ENCODE data around the gene SLC25A2.
A peak's percentile ranks its signal among the peaks of the same experiment; 100 is the strongest.
"Not testable (repeated sequence)": the region's sequence is repeated elsewhere in the genome, so short reads cannot be mapped to it uniquely, and the experiment has no call there.

The SLC25A2 gene
- total RNA-seq = 0.31 to 0.40 reads per million in 2 donors

- DNase-seq = no peak
Observed at GRCh38 chr5:141303756-141304155, at the start of gene SLC25A2. TSS of gene SLC25A2 (minus strand) at chr5:141304049. CDS start at chr5:141303865, 184 bp downstream.

- no peak for DNase-seq
Observed at GRCh38 chr5:141351591-141351990, 47.7 kb upstream of the SLC25A2 start.

DNA sequence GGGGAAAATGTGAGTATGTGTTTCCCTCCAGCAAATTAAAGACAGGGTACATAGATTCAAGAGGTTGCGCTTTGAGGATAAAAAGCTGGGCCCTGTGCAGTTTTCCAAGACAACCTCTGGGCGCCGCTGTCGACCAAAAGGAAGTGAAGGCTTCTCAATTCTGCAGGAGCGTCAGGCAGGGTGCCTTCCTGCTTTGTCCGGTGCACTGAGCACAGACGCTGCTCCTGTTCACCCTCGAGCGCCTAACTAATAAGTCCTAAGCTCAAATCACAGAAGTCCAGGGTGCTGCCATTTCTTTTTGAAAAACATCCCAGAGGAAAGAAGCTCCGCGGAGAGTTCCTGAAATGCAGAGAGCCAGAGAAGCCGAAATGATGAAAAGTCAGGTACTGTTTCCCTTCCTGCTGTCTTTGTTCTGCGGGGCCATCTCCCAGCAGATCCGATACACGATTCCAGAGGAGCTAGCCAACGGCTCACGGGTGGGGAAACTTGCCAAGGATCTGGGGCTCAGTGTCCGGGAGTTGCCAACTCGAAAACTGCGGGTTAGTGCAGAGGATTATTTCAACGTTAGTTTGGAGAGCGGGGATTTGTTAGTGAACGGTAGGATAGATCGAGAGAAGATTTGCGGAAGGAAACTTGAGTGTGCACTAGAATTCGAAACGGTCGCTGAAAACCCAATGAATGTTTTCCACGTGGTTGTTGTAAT, 46.2 kb upstream of the SLC25A2 start, which contains the start of gene PCDHGB1:
Gene PCDHGB1 (plus strand): TSS at position 183 of the 703 bp plus-strand sequence. CDS start 162 bp downstream, at position 345.
- DNase-seq = peak in 2 of 5 experiments; percentile 17 to 45

DNA sequence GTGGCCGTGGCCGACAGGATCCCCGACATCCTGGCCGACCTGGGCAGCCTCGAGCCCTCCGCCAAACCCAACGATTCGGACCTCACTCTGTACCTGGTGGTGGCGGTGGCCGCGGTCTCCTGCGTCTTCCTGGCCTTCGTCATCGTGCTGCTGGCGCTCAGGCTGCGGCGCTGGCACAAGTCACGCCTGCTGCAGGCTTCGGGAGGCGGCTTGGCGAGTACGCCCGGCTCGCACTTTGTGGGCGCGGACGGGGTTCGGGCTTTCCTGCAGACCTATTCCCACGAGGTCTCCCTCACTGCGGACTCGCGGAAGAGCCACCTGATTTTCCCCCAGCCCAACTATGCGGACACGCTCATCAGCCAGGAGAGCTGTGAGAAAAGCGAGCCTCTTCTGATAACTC, 42.2 kb upstream of the SLC25A2 start:
- DNase-seq = not testable (repeated sequence)

DNA sequence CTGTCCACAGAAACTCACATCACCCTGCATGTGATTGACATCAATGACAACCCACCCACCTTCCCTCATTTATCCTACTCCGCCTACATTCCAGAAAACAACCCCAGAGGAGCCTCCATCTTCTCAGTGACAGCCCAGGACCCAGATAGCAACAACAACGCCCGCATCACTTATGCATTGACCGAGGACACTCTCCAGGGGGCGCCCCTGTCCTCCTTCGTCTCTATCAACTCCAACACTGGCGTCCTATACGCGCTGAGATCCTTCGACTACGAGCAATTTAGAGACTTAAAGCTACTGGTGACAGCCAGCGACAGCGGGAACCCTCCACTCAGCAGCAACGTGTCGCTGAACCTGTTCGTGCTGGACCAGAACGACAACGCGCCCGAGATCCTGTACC, 41.5 kb upstream of the SLC25A2 start:
- no peak for DNase-seq

- no peak for DNase-seq
Observed at GRCh38 chr5:141343953-141344463, 40.2 kb upstream of the SLC25A2 start.

GRCh38 chr5:141343242-141343952, 39.5 kb upstream of the SLC25A2 start, which contains the start of gene PCDHGA3:
TSS of gene PCDHGA3 (plus strand) at chr5:141343829. CDS start at chr5:141344034, 205 bp downstream.
- peak in 1 of 5 experiments; percentile 38 for DNase-seq

- DNase-seq = no peak
Observed at GRCh38 chr5:141342773-141343172, 38.9 kb upstream of the SLC25A2 start.

DNA sequence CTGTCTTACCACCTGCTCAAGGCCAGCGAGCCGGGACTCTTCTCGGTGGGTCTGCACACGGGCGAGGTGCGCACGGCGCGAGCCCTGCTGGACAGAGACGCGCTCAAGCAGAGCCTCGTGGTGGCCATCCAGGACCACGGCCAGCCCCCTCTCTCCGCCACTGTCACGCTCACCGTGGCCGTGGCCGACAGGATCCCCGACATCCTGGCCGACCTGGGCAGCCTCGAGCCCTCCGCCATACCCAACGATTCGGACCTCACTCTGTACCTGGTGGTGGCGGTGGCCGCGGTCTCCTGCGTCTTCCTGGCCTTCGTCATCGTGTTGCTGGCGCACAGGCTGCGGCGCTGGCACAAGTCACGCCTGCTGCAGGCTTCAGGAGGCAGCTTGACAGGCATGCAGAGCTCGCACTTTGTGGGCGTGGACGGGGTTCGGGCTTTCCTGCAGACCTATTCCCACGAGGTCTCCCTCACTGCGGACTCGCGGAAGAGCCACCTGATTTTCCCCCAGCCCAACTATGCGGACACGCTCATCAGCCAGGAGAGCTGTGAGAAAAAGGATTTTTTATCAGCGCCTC, 37.0 kb upstream of the SLC25A2 start:
- DNase-seq = not testable (repeated sequence)

GRCh38 chr5:141338538-141339306, 34.9 kb upstream of the SLC25A2 start, which contains the start of gene PCDHGA2:
TSS of gene PCDHGA2 (plus strand) at chr5:141338760.
- peak in 1 of 5 experiments; percentile 24 for DNase-seq

GRCh38 chr5:141332571-141332970, 28.7 kb upstream of the SLC25A2 start:
- DNase-seq = not testable (repeated sequence)

- peak in 1 of 5 experiments; percentile 41 for DNase-seq
Observed at GRCh38 chr5:141330299-141331080, 26.6 kb upstream of the SLC25A2 start, which contains the start of gene PCDHGA1. TSS of gene PCDHGA1 (plus strand) at chr5:141330514.

GRCh38 chr5:141328231-141328630, 24.4 kb upstream of the SLC25A2 start:
- no peak for DNase-seq

DNA sequence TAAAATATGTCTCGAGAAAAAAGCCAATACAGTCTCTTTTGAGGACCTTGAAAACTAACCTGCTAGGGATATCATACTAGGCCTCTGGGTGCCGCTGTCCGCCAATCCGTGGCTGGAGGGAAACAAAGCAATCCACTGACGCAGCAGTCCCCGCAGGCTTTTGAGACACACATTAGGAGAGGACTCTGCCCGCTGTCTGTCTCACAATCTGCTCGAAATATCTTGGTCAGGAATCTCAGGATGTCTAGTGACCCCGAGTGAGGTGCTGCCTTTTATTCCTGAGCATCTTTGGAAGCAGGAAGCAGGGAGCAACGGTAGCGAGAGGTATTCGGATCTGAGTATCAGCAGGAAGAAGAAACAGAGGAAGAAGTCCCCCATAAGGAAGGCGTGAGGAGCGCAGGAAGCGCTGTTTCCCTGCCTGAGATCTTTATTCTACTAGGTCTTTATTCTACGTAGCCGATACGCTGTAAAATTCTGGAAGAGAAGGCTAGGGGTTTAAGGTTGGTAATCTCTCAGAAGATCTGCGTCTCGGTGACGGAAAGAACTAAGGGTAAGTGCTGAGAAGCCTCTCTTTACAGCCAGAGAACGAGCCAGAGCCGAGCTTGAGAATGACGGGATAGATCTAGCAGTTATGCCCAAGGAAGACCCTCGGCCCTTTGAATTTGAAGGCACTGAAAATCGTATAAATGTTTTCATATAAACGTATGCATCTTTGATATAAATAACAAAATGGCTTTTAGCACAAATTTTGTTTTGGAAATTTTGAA, 22.4 kb upstream of the SLC25A2 start:
- DNase-seq = peak; percentile 25 to 76 (median 49)

DNA sequence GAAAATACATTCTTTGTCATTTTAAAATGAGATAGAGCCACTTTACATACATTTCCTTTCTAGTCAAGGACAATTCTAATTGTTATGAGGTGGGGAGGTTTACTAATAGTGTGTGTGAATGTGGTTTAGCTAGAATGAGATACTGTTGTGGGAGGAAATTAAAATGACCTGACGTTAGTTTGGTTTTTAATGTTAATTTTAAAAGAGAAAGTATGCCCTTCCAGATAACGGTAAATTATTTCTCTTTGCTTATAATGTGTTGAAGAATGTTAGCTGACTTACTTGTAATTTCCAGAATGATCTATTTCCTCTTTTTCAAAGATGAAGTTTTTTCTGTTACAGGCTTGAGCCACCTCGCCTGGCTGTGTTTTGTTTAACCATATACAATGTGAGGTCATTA, 18.4 kb upstream of the SLC25A2 start:
- no peak for DNase-seq

DNA sequence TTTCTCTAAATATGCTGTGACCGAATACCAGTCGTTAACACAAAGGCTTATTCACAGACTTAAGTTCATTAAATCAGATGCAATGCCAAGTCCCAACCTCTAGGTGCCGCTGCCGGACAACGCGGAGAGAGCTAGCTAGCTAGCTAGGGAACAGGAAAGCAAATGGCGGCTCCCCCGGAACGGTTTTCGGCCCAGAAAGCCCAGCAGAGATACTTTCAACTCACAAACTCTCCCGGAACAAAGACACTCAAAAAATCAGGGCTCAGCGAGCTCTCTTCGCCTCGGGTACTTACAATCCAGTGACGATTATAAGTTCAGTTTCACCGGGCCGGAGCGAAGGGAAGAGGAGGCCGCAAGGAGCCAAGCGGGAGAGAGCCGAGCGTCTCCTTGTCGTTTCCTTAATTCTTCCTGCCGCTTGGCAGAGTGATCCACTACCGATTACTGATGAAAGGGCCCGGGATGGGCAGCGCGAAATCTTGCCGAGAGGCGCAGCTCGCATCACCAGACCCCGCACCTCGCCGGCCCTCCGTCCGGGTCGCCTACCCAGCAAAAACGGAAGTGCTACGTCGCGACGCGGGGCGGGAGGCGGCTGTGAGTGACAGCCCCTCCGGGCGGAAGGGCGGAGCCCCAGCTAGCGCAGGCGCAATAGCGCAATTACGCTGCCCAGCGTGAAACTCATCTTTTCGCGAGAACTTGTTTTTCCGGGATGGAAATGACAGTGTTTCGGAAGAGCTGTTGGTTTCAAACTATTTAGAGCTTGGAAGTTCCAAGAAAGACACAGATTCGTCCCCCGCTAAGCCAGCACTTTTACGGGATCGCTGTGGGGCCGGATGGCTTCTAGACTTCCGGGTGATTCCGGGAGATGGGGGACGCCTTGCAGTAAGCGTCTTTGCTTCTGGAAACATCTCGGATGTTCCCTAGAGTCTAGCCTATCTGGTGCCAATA, 16.6 kb upstream of the SLC25A2 start, which contains the start of gene TAF7:
Gene TAF7 (minus strand): TSS at position 560 of the 945 bp plus-strand sequence. CDS start 740 bp downstream, outside the sequence.
- DNase-seq = peak; percentile 79 to 95 (median 86)

DNA sequence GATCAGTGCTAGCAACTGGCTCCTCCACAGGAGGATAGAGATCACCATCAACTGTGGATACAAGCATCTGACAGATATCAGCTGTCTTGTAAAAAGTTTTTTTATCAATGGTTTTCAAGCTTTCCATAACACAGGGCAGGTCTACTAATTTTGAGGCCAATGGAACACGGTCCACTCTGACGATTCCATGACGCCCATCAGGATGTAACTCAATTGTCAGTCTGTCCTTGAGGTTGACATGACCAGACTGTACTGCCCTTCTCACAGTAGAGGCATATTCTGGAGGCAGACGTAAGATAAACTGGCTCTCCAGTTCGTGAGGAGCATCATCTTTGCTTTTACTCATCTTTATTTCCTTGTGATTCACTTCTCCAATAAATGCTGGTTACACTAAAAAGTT, 15.8 kb upstream of the SLC25A2 start:
- no peak for DNase-seq

DNA sequence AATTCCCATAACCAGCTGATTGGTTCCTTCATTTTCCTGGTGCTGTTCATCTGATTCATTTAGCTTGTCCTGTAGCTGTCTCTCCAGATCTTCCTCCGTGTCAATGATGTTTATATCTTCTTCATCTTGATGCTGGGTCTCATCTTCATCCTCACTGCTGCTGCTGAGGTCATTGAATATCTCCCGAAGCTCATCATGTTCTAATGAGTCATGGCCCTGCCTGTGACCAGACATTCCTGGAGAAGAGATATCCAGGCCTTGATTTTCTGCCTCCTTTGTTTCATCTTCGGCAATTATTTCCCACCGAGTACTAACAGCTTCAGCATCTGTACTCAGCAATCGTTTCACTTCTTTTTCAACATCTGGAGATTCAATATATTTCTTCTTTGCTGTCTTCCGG, 15.4 kb upstream of the SLC25A2 start:
- no peak for DNase-seq

GRCh38 chr5:141316963-141317362, 13.1 kb upstream of the SLC25A2 start:
- not testable (repeated sequence) for DNase-seq
